Ishikawa (cell line): ENCODE data around the gene ACYP2.

Experiments
- EP300 ChIP-seq: IDR thresholded peaks from 2 replicates; pipeline ENCODE4 v1.6.1; 2012; ENCODE audit warnings: borderline replicate concordance
- TAF1 ChIP-seq: IDR thresholded peaks from 2 replicates; pipeline ENCODE4 v1.6.1; 2012; ENCODE audit warnings: low read depth, mild to moderate bottlenecking
- ZBTB7A ChIP-seq: IDR thresholded peaks from 2 replicates; pipeline ENCODE4 v1.6.1; 2012; ENCODE audit warnings: low read depth
- TF ChIP-seq, protein P1 (sequence below): IDR thresholded peaks from 2 replicates; pipeline ENCODE4 v1.6.1; 2012

DNA sequence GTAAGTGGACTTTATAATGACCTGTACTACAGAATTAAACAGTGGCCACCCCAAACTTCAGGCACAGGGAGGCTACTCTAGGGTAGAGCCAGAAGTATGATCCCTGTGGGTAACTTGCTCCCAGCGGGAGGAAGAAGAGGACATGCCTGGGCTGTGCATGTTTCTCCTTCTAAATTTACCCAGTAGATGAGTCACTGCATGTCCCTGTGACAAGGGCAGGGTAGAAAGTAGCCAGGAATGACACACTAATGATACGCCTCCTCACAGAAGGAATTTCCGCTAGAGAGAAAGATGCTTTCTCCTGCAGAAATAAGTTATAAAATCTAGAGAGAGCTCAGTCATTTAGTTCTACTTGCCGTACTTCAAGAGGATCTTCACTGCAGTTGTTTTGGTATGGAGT is 7.5 kb downstream of the ACYP2 start:
- TF ChIP-seq TAF1 (no peak), ZBTB7A (no peak), EP300 (no peak)
- TF ChIP-seq, protein P1, sequence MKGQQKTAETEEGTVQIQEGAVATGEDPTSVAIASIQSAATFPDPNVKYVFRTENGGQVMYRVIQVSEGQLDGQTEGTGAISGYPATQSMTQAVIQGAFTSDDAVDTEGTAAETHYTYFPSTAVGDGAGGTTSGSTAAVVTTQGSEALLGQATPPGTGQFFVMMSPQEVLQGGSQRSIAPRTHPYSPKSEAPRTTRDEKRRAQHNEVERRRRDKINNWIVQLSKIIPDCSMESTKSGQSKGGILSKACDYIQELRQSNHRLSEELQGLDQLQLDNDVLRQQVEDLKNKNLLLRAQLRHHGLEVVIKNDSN: no peak
